Stimulated activated CD4-positive, alpha-beta T cell treated with anti-CD3 and anti-CD28 coated beads, Interleukin-1b, Interleukin-23, amount 100 ng/mL, for 4 hours (primary cell): ENCODE measurements around the gene SOX30.
"Not testable (repeated sequence)": the region's sequence is repeated elsewhere in the genome, so short reads cannot be mapped to it uniquely, and the experiment has no call there.

Experiments used
- DNase-seq, 2 donors: peaks; one replicate each; pipeline ENCODE4 v3.0.0-alpha.2; 2020; ENCODE audit warnings: low read depth in 2 of 2

Gene SOX30

GRCh38 chr5:157652377-157652692 is at the start of gene SOX30:
Gene SOX30 (minus strand): TSS chr5:157652438. CDS start chr5:157652078, 360 bp downstream.
- no peak for DNase-seq

- DNase-seq, result not testable (repeated sequence)
Measured at GRCh38 chr5:157698674-157699073, 46.4 kb upstream of the SOX30 start.

DNA sequence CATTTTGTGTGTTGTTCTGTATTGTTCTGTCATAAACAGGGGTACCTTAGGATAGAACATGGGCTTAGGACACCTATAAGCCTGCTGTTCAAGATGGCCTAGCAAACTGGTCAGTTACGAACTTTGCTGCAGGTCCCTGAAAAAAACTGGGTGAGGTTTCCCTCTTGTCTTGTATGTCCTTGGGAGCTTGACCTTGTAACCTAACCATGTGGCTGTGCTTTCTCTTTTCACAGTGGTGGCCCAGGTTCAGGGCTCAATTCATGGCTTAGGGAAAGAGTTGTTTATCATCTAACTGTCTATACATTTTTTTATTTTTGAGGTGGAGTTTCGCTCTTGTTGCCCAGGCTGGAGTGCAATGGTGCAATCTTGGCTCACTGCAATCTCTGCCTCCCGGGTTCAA is 43.9 kb upstream of the SOX30 start:
- DNase-seq, result not testable (repeated sequence)

DNA sequence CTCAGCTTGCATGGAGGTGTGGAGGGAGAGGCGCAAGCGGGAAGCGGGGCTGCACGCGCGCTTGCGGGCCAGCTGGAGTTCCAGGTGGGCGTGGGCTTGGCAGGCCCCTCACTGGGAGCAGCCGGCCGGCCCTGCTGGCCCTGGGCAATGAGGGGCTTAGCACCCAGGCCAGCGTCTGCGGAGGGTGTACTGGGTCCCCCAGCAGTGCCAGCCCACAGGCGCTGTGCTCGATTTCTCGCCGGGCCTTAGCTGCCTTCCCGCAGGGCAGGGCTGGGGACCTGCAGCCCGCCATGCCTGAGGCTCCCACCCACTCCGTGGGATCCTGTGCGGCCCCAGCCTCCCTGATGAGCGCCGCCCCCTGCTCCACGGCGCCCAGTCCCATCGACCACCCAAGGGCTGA is 41.6 kb upstream of the SOX30 start:
- DNase-seq, result not testable (repeated sequence)

DNA sequence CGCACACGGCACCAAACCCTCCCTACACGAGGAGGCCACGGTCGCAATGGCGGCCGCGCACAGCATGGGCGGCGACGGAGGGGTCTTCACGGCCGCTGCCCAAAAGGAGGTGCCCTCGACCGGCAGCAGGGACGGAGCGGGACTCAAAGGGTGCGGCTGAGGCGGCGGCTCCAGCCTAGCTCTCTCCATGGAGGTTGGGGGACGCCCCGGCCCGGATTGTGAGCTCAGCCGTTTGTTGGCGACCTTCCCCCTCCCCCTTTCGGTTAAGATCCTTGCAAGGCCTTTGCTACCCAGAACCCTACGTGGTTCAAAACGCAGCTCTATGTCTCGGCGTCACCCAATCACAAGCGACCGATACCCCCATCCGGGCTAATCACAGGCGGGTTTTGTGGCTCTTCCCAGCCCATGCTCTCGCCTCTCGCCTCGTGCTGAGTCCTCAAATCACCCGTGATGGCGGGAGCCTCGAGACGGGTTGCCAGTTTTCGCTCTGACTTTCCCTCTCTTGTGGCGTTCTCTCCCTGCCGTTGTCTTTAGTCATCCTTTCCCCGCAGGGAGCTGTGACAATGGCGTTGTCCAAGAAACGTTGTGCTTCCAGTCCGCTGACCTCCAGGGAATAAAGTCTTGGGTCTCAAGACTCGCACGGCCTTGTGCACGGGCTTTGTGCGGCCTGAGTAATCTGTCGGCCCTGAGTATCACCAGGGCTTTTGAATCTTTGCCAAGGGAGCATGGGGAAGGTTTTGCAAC is 38.6 kb upstream of the SOX30 start:
- DNase-seq, result no peak

- no peak for DNase-seq
Measured at GRCh38 chr5:157689942-157690689, 37.9 kb upstream of the SOX30 start.

- no peak for DNase-seq
Measured at GRCh38 chr5:157687198-157687554, 34.9 kb upstream of the SOX30 start.

GRCh38 chr5:157686276-157687197 is 34.3 kb upstream of the SOX30 start:
- not testable (repeated sequence) for DNase-seq

- DNase-seq, result no peak
Measured at GRCh38 chr5:157682257-157682656, 30.0 kb upstream of the SOX30 start.

DNA sequence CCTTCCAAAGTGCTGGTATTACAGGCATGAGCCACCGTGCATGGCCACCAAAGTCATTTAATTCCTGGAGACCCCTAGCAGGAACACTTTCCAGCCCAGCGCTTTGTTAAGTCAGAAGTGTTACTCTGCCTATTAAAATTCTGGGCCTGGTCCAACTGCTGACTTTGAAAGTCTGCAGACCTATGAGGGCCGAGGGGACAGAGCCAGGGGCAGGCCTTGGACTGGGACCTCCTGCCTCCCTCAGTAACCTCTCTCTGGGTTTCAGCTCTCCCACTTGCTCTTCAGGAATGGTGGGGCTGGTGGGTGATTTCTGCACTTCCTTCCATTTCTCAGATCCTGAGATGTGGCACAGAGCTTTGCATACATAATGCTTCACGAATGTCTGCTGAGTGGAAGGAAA is 28.8 kb upstream of the SOX30 start:
- no peak for DNase-seq

DNA sequence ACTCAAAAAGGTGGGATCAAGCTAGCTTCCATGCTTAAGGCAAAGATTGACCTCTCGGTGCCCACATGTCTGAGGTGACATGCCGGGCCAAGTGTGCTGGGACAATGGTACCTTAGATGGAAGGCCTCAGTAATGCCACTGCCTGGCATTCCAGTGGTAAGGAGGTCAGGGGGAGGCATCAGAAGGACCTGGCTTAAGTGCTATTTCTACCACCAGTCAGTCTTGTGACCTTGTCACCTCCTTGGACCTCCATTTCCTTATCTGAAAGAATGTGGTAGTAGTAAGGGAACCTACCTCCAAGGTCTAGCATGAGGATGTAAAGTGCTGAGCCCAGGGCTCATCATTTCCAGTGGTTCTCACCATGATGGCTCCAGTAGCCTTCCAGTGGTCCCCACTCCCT is 28.0 kb upstream of the SOX30 start:
- no peak for DNase-seq

GRCh38 chr5:157679801-157680200 is 27.6 kb upstream of the SOX30 start:
- DNase-seq, result no peak

DNA sequence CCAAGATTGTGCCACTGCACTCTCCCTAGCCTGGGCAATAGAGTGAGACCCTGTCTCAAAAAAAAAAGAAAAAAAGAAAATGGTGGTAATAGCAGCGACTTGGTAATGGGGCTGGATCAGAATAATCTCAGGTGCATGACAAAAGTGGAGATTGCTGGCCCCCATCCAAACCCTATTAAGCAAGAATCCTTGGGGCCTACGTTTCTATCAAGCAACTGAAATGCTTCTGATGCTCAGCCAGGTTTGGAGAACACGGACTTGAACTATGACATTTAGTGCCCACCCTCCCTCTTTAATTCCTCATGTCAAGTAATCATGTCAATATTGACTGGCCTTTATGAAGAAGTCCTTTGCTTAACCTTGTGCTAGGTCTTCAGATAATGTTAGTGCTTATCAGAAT is 25.7 kb upstream of the SOX30 start:
- DNase-seq, result no peak

GRCh38 chr5:157674351-157674750 is 22.1 kb upstream of the SOX30 start:
- not testable (repeated sequence) for DNase-seq

GRCh38 chr5:157672976-157673375 is 20.7 kb upstream of the SOX30 start:
- DNase-seq, result no peak

DNA sequence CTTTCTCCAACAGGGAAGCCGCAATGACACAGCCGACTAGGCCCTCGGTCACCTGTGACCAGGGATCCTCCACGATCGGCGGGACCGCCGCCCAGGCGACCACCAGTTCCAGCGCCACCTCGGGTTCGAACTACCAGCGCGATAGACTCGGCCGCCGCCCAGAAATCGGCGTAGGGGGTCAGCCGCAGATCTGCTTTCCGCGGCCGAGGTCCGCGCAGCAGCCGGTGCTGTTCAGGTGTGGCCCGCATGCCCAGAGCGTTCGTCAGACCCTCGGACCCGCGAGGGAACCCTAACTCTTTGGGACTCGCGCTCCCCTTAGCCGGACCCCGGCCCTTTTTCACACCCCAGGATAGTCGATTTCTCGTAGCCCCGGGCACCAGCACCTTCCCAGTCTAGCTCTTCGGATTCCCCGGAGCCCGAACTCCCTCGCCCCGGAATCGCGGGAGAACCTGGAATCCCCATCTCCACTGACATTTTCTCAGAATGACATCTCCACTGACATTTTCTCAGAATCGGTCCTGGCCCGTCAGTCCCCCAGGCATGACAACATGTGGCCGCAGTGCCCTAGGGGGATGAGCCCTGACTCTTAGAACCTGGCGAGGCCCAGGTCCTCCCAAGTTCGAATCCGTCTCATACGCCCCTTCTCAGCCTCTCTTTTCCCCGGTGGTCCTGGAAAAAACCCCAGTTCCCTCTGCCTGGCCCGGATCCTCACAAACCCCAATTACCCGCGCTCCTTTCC is 19.5 kb upstream of the SOX30 start:
- DNase-seq, result no peak

- DNase-seq, result no peak
Measured at GRCh38 chr5:157670662-157671591, 18.7 kb upstream of the SOX30 start, which contains the start of gene C5orf52. Gene C5orf52 (plus strand): TSS chr5:157671533. CDS start chr5:157671615, 82 bp downstream.

DNA sequence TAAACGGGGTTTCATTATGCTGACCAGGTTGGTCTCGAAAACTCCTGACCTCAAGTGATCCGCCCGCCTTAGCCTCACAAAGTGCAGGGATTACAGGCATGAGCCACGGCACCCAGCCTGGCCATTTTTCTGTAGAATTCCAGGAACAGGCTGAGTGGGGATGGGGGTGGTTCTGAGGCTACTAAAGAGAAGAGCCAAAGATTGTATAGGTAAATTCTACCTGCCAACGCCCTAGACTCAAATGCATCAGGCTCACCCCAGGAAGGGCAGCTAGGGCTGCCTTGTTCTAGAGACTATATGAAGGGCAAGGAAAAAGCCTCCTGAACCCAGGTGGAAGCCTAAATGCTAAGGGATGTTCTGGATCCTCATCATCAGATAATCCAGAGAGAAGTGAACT is 17.5 kb upstream of the SOX30 start:
- no peak for DNase-seq

DNA sequence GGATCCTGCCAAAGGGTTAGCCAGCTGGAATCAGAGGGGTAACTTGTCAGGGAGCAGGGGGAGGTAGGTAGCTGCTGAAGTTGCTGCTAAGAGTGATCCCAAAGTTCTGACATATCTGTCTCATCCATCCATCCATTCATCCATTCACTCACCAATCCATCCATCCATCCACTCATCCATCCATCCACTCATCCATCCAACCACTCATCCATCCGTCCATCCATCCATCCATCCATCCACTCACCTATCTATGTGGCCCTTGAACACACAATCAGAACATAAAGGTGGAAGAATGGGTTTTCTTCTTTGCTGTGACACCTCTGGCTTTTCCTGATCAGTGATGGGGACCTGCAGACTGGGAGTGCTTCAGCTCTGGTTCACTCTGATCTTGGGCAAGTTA is 16.1 kb upstream of the SOX30 start:
- DNase-seq, result no peak

DNA sequence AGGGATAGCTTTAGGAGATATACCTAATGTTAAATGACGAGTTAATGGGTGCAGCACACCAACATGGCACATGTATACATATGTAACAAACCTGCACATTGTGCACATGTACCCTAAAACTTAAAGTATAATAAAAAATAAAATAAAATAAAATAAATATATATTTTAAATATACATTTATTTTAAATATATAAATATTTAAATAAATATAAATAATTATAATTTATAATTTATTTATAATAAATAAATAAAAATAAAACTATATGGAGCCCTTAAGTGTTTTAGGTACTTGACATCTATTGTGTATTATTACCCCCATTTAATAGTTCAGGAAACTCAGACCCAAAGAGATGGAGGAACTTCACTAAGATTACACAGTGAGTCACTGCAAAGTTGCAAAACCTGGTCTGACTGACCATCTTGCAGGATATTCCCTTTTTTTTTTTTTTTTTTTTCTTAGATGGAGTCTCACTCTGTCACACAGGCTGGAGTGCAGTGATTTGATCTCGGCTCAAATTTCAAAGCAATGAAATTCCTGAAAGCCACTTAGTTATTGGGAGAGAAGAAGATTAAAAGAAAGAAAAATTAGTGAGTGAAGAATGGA is 13.3 kb upstream of the SOX30 start:
- DNase-seq, result no peak
